GM19193 (cell line): ENCODE measurements around the gene PHACTR1.

Source experiments
- POLR2A ChIP-seq: IDR thresholded peaks from 4 replicates; pipeline ENCODE4 v1.6.1; 2011; ENCODE audit not compliant: insufficient read depth, insufficient read length; ENCODE audit errors: extremely low read depth

PHACTR1 gene

DNA sequence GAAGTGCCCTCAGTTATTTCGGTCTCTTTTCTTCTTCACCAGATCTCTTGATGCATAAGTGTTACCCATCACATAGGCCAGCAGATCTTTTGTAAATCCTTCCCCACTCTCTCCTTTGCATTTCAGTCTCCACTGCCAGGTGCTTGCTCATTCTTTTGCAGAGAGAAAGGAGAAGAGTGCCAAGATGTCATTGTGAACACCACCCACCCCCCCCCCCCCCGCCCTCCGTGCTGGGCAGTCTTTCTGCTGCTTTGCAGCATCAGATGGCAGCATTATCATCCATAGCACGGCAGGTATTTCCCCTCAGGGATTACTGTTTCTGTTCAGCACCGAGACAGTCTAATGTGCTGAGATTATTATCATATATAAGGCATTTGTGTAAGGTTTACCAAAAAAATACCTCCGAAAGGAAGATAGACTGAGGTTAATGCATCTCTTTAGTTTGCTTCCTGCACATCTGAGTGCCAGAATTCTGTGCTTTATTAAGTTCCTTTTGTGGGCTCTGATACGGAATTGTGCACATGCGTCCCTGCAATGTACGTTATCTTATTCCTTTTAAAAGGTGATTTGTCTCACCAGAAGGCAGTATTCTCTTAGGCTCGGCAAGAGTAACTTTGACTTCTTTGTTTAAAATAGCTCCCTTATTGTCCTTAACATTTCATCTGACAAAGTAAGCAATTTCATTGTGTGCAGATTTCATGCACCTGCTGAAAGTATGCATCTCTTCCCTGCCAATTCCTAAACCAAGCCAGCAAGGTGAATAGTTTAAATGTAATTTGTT, 128.8 kb downstream of the PHACTR1 start:
- no peak for TF ChIP-seq POLR2A

DNA sequence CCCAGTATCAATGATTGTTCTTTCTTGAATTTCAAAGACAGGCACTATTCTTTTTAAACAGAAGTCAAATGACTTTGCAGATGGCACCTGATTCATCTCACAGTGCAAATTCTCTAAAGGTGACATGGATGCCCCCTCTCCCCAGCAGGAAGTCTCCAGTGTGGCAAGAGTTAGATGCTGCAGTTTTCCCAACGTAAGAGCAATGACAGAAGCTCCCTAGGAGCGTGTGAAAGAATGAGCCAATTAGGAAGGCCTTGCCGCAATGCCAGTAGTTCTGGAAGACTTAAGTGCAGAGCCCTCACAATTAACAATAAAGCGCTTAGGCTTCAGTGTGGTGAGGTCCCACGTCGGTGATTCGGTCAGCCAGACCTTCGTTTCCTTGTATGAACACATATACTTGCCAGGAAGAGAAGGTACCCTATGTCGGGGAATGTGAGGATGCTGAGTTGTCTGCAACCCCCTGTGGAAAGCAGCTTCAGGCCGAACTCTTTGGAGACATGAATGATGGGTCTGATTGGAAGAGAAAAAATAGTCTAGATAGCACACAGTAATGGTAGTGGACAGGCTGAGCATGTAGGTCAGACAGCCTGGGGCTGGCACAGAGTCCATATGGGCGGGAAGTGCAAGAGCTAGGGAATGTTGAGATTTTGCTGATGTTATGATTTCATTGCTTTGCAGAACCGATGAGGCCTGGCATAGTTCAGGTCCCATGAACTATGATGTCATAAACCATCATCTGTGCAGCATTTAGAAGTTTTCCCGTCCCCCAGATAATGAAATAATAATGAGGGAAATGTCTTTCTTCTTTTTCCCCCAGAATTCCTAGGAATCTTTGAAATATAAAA, 132.6 kb downstream of the PHACTR1 start:
- no peak for TF ChIP-seq POLR2A

DNA sequence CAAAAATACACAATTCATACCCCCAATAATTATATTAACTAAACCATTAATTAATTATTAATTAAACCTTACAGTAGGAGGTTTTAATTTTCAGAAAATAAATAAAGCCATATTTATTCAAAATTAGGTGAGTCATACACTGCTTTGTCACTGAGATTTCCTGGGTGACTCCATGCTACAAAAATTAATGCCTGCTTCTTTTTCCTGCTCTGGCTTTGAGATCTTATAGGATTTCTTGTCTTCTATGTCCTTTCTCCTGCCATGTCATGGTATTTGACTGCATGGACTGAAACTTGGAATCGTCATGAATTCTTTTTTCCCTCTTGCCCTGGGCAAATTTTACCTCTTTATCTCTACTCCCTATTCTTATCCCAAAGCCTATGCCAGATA, 133.2 kb downstream of the PHACTR1 start:
- TF ChIP-seq POLR2A = no peak

DNA sequence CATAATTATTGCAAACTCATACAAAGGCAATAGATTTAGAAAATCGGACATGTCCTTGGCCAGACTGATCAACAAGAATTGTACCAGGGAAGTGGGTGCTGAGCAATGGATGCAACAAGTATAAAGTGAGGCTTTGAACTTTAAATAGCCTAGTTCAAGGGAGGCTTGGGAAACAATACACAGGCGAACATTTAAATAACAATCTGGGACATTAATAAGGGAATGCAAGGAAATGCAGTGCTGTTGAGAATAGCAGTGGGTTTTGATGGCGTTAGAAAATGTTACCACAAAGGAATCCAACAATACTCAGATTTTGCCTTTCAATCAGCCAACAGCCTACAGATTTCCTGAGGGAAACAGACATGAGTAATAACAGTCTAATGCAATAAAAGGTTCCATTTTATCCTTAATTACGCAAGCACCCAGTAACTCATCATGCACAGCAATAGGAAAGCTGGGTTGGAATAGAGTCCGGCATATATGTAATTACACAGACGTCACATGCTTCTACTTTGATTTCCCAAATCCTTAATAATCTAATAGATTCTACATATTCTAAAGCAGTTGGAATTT, 134.6 kb downstream of the PHACTR1 start:
- TF ChIP-seq POLR2A = no peak

DNA sequence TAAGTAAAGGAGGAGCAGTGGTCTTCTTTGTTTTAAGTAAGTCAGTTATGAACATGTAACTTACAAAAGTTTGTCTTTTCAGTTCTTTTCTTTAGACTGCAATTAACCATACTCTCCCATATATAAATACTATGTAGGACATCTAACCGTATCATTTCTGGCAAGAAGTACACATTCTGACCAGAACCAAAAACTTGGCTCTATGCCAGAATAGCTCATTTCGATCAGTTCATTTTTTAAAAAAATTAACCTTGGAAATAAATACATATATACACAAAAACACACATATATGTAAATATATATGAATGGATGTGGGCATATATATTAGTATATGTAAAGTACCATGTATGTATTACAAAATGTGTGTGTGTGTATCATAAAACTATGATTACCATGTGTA, 145.0 kb downstream of the PHACTR1 start:
- no peak for TF ChIP-seq POLR2A

DNA sequence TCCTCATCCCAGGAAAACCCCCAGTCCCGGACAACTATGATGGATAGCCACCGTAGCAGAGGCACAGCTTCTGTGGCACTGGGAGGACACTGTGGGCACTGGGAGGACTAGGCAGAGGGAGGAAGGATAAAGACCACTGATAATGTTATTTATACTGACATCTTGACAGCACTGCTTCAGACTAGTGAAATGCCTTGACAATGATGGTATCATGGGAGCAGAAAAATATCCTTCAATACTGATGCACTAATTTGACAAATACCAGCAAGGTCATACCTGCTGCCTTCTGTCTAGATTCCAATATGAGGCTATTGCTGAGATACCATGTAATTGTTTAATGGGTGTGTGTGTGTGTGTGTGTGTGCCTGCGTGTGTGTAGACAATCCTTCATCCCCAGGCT, 148.6 kb downstream of the PHACTR1 start:
- TF ChIP-seq POLR2A = no peak

DNA sequence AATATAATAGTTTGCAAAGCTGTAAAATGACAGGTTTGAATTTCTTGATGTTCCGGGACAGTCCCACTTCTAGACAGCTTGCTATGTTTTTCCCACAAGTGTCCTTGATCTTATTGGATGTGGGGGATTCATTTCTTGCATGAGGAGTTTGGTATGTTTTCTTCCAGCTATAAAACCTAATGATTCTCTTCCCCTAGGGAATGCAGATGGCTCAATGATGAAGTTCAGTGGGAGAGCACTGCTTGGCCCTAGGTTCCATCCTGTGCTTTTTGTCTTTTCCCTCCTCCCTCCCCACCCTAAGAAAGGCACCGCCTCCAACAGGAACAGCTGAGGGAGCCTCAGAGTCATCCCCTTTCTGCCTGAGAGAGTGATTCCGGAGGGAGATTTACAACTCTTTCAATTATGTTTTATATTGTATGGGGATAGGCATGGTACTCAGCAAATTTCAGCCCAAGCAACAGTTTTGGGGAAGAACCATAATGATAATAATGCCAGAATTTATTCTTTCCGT, 149.2 kb downstream of the PHACTR1 start:
- no peak for TF ChIP-seq POLR2A

DNA sequence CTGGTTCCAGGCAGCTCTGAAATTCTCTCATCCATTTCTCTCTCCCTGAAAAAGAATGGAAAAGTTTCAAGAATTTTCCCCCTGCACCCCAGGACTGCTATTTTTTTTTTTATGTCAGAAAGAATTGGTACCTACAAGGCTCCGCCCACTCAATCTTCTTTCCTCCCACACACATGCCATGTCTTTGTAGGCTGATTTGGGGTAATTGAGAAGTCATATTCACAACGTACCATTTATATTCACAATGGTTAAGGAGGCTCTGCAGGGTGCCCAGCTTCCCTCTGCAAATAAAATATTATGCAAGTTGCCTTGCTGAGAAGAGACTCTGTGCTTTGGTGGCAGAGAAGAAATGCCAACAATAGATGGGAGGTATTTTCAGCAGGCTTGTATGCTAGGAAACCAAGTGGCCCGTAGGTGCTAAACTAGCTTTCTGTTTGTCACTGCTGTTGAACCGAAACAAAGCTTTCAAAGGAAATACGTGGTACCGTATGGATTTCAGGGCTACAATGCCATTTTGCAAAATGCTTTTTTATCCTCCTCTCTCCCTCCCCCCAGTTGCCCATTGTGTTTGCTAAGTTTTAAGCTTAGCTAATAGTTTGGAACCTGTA, 150.0 kb downstream of the PHACTR1 start:
- TF ChIP-seq POLR2A = no peak

DNA sequence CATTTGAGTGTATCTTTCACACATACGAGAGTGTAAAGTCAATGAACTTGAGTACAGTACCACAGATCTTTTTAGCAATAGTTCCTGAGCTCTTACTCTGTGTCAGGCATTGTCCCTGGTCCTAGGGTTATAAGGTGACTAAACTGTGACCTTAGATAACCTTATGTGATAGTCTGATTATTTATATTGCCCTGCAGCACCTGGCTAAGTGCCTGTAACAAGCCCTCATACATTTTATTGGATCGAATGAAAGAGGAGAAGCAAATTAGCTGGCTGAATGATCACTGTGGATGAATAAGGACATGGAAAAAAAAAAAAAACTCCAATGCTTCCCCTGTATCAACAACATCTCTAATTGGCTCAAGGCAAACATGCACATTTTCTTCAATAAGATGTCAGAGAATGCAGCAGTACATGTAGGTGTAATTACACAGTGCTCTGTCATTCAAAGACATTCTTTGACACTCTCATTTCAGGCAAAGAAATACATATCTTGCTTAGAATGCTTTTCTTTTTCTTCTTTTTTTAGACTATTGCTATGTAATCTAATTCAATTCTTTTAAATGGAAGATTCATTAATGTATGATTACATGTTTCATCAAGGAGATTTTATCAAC, 153.4 kb downstream of the PHACTR1 start:
- no peak for TF ChIP-seq POLR2A

DNA sequence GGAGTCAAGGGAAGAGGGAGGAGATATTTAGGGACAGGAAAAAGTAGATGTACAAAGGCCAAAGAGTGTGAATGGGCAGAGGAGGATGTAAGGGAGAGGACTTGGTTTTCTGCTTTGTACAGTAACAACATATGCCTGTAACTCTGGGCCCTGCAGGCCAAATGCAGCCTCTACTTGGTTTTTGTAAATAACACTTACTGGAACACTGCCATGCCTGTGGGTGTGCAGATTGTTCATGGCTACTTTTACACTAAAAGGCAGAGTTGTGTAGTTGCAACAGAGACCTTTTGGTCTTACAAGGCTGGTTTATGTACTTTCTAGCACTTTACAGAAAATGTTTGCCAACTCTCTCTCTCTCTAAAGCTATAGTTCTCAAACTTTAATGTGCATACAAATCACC, 157.1 kb downstream of the PHACTR1 start:
- no peak for TF ChIP-seq POLR2A

DNA sequence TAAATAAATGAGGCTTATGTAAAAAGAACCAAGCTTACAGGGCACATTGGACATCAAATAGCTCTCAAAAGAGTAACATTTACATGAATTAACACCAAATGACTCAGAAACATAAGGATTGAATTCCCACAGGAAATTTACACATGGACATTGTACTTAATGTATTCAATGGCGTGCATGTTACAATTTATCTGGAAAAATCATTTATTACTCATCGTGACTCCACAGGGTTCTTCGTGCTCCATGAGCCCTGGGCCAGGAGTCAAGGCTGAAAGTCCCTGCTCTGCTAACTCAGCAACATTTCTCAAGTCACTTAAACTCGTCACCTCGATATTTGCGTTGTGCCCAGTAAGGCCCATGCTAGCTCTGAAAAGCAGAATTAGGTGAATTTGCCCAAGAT, 158.5 kb downstream of the PHACTR1 start:
- TF ChIP-seq POLR2A = no peak

DNA sequence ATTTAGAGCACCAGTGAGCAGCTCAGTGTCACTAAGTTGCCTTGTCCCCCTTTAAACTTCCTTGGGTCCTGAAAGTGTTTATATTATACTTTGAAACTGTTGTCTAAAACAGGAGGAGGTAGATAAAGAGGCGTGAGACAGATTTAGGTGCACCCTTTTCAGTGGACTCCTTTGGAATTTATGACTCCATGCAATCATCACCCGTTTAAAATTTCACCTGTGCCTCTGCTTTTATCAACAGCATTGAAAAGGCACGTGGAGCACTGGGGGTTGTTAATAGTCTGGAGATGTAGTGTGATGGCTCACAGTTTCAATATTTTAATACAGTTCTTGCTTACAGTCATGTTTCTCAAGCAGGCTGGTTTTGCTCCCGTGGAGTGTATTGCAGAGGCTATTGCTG, 162.2 kb downstream of the PHACTR1 start:
- no peak for TF ChIP-seq POLR2A

DNA sequence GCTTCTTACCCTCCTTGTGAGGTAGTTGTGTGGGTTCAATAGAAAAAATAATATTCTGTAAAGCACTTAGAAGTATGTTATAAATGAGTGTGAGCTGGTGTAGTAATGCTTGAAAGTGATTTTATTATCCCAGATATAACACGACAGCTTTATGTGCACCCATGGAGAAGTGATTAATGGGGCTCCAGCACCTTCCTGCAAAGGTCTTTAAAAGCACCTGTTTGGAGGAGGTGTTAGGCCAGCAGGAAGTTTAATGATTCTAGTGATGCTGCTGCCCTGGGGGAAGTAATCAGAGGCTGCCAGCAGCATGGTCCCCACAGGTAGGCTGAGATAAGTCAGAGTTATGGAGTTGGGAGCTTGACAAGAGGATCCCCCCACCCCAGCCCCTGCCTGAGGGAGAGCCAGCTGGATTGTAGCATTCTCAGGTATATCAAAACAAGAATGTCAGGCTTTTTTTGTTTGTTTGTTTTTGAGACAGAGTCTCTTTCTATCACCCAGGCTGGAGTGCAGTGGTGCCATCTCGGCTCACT, 166.3 kb downstream of the PHACTR1 start:
- no peak for TF ChIP-seq POLR2A

DNA sequence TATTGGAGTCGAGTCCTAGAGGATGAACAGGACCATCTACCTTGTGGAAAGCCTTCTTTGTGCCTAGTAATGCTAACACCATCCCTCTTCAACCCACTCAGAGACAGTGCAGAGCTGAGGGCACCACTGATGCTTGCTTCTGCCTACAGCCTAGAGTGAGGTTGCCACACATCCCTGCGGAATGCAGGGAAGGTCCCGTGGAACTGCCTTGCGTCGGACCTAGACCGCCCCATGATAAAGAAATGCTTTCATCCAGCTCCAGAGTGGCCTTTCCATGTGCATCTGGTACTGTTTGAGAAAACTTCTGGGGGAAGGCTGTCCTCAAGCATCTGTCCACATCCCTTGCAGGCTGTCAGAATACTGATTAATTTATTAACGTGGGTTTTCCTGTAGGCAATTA, 168.4 kb downstream of the PHACTR1 start:
- TF ChIP-seq POLR2A = no peak
